Activated CD8-positive, alpha-beta memory T cell treated with anti-CD3 and anti-CD28 coated beads for 4 hours (primary cell): ENCODE results near the gene ARPC1A.
"Not testable (repeated sequence)": the region's sequence is repeated elsewhere in the genome, so short reads cannot be mapped to it uniquely, and the experiment has no call there.

Source experiments
- DNase-seq, 2 donors: peaks; one replicate each; pipeline ENCODE4 v3.0.0-alpha.2; 2020; ENCODE audit warnings: low read depth in 2 of 2

Gene ARPC1A

GRCh38 chr7:99409192-99409572 lies 83.5 kb downstream of the ARPC1A start:
- no peak for DNase-seq

GRCh38 chr7:99409806-99410205 lies 84.1 kb downstream of the ARPC1A start:
- no peak for DNase-seq

- no peak for DNase-seq
These were observed 84.9 kb downstream of the ARPC1A start for GRCh38 chr7:99410635-99411034.

GRCh38 chr7:99415513-99416127 lies 89.9 kb downstream of the ARPC1A start:
- DNase-seq, result not testable (repeated sequence)
